Activated CD8-positive, alpha-beta memory T cell treated with anti-CD3 and anti-CD28 coated beads, Interleukin-2, amount 50 U/mL, for 1 hour (primary cell): ENCODE measurements around the gene DCHS2.

Experiments
- DNase-seq: peaks from one replicate; pipeline ENCODE4 v3.0.0-alpha.2; 2020; ENCODE audit errors: extremely low read depth

The DCHS2 gene

GRCh38 chr4:154211506-154211905, 280.1 kb downstream of the DCHS2 start:
- DNase-seq = no peak

GRCh38 chr4:154208424-154208823, 283.2 kb downstream of the DCHS2 start:
- no peak for DNase-seq

DNA sequence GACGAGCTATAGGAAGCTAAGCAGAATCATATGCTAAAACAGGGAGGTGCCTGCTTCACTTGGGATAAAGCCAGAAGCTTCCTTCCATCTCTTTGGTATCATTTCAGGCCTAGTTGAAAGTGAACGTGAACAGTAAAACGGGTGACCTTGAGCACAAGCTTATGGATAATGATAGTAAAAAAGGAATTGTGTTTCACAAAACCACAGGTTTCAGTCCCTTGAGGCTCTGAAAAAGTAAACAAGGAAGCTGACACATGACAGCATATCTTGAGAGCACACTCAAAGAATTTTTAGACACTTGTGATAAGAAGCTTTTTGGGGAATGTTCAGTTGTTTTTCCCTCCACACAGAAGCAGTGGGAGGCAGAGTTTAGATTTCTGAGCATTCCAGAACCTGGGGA, 286.1 kb downstream of the DCHS2 start:
- DNase-seq = no peak

DNA sequence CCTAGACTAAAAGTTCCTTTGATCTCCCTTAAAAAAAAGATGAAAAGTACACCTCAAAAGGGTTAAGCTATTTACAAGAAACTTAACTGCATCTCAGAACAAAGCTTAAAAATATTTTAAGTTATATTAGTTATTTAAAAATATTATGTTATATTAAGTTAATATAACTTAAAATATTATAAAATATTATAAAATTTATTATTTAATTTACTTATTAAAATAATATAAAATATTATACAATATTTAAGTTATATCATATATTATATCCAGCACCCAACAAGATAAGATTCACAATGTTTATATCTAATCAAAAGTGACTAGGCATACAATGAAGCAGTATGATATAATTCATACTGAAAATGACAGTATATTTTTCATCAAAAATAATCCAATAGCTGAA, 296.9 kb downstream of the DCHS2 start:
- no peak for DNase-seq

- DNase-seq = no peak
Measured at GRCh38 chr4:154192585-154192984, 299.0 kb downstream of the DCHS2 start.

GRCh38 chr4:154189346-154189745, 302.3 kb downstream of the DCHS2 start:
- DNase-seq = no peak

GRCh38 chr4:154186888-154187287, 304.7 kb downstream of the DCHS2 start:
- DNase-seq = no peak

DNA sequence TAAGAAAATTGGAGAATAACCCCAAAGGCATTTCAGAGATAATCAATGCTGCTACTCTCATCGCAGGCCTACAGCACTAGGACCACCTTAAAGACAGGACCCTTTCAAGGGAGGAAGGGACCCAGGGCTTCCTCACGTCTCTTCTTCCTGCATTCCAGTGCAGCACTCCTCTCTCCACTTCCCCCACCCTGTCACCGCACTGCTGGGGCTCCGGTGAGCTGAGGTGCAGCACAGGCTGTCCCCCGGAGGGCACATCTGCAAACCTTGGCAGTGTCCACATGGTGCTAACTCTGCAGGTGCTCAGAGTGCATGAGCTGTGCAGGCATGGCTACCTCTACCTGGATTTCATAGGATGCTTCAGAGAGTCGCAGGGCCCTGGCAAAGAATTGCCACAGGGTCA, 305.6 kb downstream of the DCHS2 start:
- no peak for DNase-seq

- no peak for DNase-seq
Measured at GRCh38 chr4:154184238-154184637, 307.4 kb downstream of the DCHS2 start.

- no peak for DNase-seq
Measured at GRCh38 chr4:154183264-154183663, 308.3 kb downstream of the DCHS2 start.
